ENCODE results near the gene ARPC5L. TPM values are rescaled to one million over a fixed set of nuclear protein-coding genes. Genes with fewer than 3 reads are reported as not detected.

Gene ARPC5L
- total and polyA plus RNA-seq, 2 of the 8 experiments (the other 6 are each of a cell fraction or from before 2014, with no cell fraction given): 34.1 to 50.6 TPM

- Histone ChIP-seq H3K9me3 (ENCODE audit: insufficient read depth in 2 of 2, low read depth in 1 of 2, low read length in 1 of 2) (no peaks in the 10 kb centered on the region), H3K4me2 (ENCODE audit: insufficient read depth in 1 of 2, low read depth in 2 of 2, low read length in 2 of 2) (no peak overlapping the region; a peak in 1 of 4 replicates), H3K36me3 (ENCODE audit: control insufficient read depth in 2 of 4, insufficient read depth in 4 of 4, low read length in 3 of 4) (peaks cover 0 to 23% (median 5%) of the 10 kb centered on the region in 4 experiments; a peak in 3 of 8 replicates), H2BK5ac (ENCODE audit: low read depth, low read length) (peak overlapping the region; percentile 61; the same call in 1 of the 2 replicates), H2BK12ac (ENCODE audit: low read depth, low read length) (no peak overlapping the region), H2BK20ac (ENCODE audit: low read length) (0 out of 2 replicates have a peak overlapping the region, but pooled peaks have one; percentile 69), H2BK120ac (replicated peaks; ENCODE audit: low read depth, low read length) (no peak overlapping the region), H3K79me1 (ENCODE audit: low read depth, low read length) (0 out of 2 replicates have a peak, but pooled peaks cover 2% of the 10 kb centered on the region), H3K56ac (replicated peaks; ENCODE audit: insufficient read length, low read depth, low read length) (no peak overlapping the region), H3K18ac (ENCODE audit: extremely low read depth, low read length) (0 out of 2 replicates have a peak overlapping the region, but pooled peaks have one; percentile 39), H4K91ac (replicated peaks; ENCODE audit: insufficient read length, low read length) (no peak overlapping the region), H3K23ac (ENCODE audit: insufficient read length) (no peak overlapping the region), H4K8ac (ENCODE audit: extremely low read depth, insufficient read depth, low read length) (no peak overlapping the region), H3K9ac (replicated peaks in 1 of 4; ENCODE audit: extremely low read depth in 1 of 4, low read depth in 3 of 4, low read length in 3 of 4) (no peak overlapping the region), H3K79me2 (ENCODE audit: control insufficient read depth in 1 of 2, insufficient read depth in 2 of 2, low read length in 2 of 2) (no peaks in the 10 kb centered on the region), H3K27me3 (replicated peaks in 1 of 4; ENCODE audit: control insufficient read depth in 3 of 4, extremely low read depth in 1 of 4, insufficient read depth in 3 of 4, low read length in 3 of 4) (no peaks in the 10 kb centered on the region), H2BK15ac (ENCODE audit: low read length) (peak overlapping the region; percentile 8; the same call in 1 of the 2 replicates), H4K20me1 (replicated peaks in 1 of 2; ENCODE audit: control insufficient read depth in 1 of 2, insufficient read depth in 2 of 2, low read length in 2 of 2) (peaks cover 0 to 4% of the 10 kb centered on the region in 2 experiments), H2AFZ (ENCODE audit: low read length) (no peak overlapping the region), H3K4me3 (ENCODE audit: extremely low read depth in 1 of 4, insufficient read depth in 2 of 4, low read depth in 3 of 4, low read length in 4 of 4) (no peak overlapping the region), H3K14ac (ENCODE audit: insufficient read length) (no peak overlapping the region), H3K27ac (ENCODE audit: low read depth, low read length) (no peak overlapping the region), H2AK5ac (ENCODE audit: low read depth, low read length) (no peak overlapping the region), H4K5ac (ENCODE audit: insufficient read length, low read depth, low read length) (no peak overlapping the region), H3K4me1 (replicated peaks in 1 of 4; ENCODE audit: control insufficient read depth in 3 of 4, insufficient read depth in 4 of 4, low read length in 3 of 4) (peaks cover 5 to 18% (median 13%) of the 10 kb centered on the region in 4 experiments), H3K4ac (replicated peaks; ENCODE audit: insufficient read length, low read depth, low read length) (no peak overlapping the region), H3K23me2 (ENCODE audit: low read depth, low read length) (0 out of 2 replicates have a peak, but pooled peaks cover 4% of the 10 kb centered on the region)
- TF ChIP-seq RBBP5 (IDR thresholded peaks at IDR 0.05; ENCODE audit: borderline replicate concordance, low read depth, low read length) (no peak), TAF7 (optimal IDR thresholded peaks at IDR 0.05; ENCODE audit: borderline replicate concordance, low read depth, low read length) (no peak), SIRT6 (IDR thresholded peaks at IDR 0.05; ENCODE audit: low read length) (no peak), USF2 (IDR thresholded peaks at IDR 0.05; ENCODE audit: low read length) (no peak), ZNF274 (IDR thresholded peaks at IDR 0.05; ENCODE audit: borderline replicate concordance, extremely low read depth, low read length) (no peak), POU5F1 (IDR thresholded peaks at IDR 0.05; ENCODE audit: low read depth, low read length) (no peak), TAF1 (IDR thresholded peaks at IDR 0.05; ENCODE audit: low read depth, low read length) (no peak), E2F6 (IDR thresholded peaks at IDR 0.05) (no peak), JUN (IDR thresholded peaks at IDR 0.05; ENCODE audit: low read depth, low read length) (no peak), SP1 (IDR thresholded peaks at IDR 0.05; ENCODE audit: low read depth, low read length) (no peak), BCL11A (IDR thresholded peaks at IDR 0.05; ENCODE audit: low read depth in 2 of 2, low read length in 2 of 2) (no peak)
- 90% methylated on average over 16 of the region's 16 CpGs; no CpG with 5 or more reads in 1 of the 2 experiments for WGBS, 2 experiments (ENCODE audit: extremely low coverage in 1 of 2, insufficient coverage in 1 of 2, insufficient read length in 1 of 2, insufficient replicate concordance in 2 of 2, low coverage in 1 of 2, low lambda C conversion rate in 2 of 2, missing lambda C conversion rate in 1 of 2)
- ChIA-PET CTCF (ENCODE audit: partially characterized antibody) (interaction anchor here (1.3 to 6.3 kb wide), 6 partner anchors 11 to 107 kb away, joined by 5 to 55 read pairs (median 10); partner anchors contain the start of genes NR6A1, OLFML2A and WDR38), POLR2A (ENCODE audit: partially characterized antibody) (interaction anchor here (1.5 to 31.1 kb wide), 3 partner anchors 12 to 19 kb away, joined by 4 to 573 read pairs (median 7); partner anchors contain the start of genes ARPC5L, RPL35 and WDR38)
- no peak for FAIRE-seq
- no peak for DNase-seq (ENCODE audit: low read depth in 1 of 2, low spot score in 2 of 2)
These were observed 19.3 kb downstream of the ARPC5L start for GRCh38 chr9:124881138-124881743.

Measured in H1 (cell line).